GM12875 (cell line): ENCODE measurements around the gene IRF2BPL.
A peak's percentile ranks its signal among the peaks of the same experiment; 100 is the strongest.

Experiments used
- H3K4me3 ChIP-seq: one replicate; pipeline ENCODE4 v1.5.1; 2011; ENCODE audit warnings: low read depth, low read length, control low read depth
- TF ChIP-seq, protein P1 (sequence below): IDR thresholded peaks from 2 replicates; pipeline ENCODE4 v1.5.1; 2011; ENCODE audit warnings: low read depth, mild to moderate bottlenecking, control low read depth, inconsistent platforms, low read length, moderate library complexity, borderline replicate concordance; ENCODE audit not compliant: insufficient read depth

The IRF2BPL gene

DNA sequence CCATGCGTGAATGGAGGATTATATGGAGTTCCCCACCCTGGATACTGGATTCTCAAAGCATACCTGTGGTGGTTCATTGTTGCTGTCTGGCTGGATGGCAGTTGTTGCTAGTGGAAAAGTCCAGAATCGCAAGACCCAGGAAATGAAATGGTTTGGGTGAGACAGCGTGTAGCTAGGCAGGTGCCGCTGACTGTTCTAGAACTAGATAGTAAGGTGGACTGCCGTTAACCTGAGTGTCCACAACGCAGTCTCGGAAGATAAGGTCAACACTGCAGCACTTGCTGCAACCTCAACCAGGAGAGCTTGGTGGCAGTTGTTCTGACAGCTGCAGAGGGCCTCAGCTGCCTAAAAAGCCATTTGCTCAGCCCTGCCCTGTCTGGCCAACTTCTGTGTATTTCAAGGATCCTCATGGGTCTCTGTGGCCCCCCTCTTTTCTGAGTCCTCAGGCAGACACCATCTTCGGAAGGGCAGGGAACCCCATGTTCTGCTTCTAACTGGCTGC, 15.5 kb upstream of the IRF2BPL start:
- TF ChIP-seq, protein P1, sequence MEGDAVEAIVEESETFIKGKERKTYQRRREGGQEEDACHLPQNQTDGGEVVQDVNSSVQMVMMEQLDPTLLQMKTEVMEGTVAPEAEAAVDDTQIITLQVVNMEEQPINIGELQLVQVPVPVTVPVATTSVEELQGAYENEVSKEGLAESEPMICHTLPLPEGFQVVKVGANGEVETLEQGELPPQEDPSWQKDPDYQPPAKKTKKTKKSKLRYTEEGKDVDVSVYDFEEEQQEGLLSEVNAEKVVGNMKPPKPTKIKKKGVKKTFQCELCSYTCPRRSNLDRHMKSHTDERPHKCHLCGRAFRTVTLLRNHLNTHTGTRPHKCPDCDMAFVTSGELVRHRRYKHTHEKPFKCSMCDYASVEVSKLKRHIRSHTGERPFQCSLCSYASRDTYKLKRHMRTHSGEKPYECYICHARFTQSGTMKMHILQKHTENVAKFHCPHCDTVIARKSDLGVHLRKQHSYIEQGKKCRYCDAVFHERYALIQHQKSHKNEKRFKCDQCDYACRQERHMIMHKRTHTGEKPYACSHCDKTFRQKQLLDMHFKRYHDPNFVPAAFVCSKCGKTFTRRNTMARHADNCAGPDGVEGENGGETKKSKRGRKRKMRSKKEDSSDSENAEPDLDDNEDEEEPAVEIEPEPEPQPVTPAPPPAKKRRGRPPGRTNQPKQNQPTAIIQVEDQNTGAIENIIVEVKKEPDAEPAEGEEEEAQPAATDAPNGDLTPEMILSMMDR = no peak
- H3K4me3 ChIP-seq = no peak overlapping the region

DNA sequence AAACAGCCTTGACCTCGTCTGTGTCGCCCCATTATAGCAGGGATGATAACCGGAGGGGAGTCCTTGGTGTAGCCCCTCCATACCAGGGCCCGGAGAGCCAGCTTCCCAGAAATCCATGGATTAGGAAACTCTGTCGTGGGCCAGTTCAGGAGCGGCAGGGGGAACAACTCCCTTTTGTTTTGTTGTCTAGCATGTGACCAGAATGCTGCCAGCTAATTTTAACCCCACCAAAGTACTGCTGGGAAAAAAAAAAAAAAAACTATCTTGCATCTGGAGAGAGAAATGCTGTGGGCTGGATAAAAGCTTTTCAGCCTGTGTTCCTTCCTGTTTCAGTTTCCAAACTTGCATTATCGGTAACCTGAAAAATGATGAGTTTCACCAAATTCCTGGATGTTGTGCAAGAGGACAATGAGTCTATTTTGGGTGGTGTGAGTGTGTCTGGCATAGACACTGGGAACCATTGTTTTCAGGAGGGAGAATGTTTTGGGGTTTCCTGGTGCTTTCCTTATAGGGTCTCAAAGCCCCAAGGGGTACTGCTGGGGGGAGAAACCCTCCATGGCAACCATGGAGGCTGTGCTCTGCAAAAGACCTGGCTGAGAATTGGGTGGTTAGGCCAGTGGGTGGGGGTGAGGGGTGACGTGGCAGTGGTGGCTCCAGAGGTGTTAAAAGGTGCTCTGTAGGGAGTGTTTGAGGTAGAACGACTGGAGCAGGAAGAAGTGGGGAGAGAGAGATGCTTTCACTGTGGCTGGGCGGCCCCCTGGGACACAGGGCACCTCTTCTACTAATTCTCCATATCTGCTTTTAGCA, 14.9 kb upstream of the IRF2BPL start:
- no peak overlapping the region for H3K4me3 ChIP-seq
- TF ChIP-seq, protein P1 = no peak

- TF ChIP-seq, protein P1 = no peak
- no peak overlapping the region for H3K4me3 ChIP-seq
Measured at GRCh38 chr14:77041881-77042545, 13.5 kb upstream of the IRF2BPL start.

DNA sequence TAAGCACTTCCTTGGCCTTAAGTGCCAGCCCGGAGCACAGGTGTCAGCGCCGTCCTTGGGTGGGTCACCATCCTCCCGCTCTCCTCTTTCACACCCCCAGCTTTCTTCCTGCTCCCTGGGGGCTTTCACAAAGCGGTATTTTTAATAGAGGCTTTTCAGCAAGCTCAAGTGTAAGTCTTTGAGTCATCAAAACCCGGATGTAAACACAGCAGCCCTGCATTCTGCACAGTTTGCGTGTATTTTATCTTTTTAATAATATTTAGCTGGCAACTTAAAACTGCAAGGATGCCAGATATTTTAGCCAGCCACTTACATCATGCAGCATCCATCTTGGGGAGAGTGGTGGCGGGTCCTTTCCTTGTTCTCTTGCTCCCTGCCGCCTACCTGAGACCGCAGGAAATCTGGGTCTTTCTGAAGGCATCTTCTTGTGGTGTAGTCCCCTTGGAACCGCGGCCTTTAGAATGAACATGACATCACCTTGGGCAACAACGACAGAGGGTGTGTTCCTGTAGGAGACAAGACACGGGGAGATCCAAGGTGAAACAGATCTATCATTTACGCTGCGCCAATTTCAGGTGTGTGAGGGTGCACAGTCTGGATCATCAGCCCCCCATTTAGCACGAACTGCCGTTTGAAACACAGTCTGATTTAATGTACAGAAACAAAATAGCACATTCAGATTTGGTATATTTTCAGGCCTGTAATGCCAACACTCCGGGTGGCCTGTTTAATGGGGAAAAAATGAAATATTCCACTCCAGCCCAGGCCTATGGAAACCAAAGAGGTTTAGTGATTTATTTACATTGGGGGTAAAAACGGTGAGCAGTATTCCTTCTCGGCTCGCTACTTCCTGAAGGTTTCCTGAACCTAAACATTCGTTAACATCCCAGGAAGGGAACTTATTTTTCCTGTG, 12.5 kb upstream of the IRF2BPL start:
- H3K4me3 ChIP-seq = peak overlapping the region; percentile 6
- TF ChIP-seq, protein P1 = no peak

DNA sequence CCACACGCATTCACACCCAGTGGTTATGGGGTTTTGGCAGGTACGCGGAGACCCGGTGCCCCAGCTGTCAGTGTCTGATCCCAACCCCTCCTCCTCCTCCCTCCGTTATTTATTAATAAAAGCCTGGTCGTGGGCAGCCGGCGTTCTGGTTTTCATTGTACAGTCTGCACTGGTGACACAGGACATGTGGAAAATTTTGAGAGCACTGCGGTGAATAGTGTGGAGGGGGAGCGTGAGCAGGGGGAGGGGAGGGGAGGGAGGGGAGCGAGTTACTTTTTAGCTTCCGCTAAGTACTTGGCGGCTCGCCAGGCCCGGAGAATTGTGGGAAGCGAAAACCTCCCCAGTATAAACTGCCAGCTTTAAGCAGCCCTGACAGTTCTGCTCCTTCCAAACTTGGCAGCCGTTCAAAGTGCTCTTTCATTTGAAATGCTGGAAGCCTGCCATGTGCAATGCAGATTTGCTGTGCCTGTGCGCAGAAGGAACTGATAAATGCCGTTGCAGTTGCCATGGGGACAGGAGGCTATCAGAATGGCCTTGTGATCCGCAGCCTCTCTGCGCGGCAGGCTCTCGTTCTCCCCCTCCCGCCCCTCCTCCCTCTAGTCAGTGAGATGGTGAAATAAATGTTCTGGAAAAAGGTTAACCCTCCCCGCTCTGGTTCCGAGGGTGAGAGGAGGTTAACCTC, 11.7 kb upstream of the IRF2BPL start:
- H3K4me3 ChIP-seq = peak overlapping the region; percentile 30
- TF ChIP-seq, protein P1 = no peak

DNA sequence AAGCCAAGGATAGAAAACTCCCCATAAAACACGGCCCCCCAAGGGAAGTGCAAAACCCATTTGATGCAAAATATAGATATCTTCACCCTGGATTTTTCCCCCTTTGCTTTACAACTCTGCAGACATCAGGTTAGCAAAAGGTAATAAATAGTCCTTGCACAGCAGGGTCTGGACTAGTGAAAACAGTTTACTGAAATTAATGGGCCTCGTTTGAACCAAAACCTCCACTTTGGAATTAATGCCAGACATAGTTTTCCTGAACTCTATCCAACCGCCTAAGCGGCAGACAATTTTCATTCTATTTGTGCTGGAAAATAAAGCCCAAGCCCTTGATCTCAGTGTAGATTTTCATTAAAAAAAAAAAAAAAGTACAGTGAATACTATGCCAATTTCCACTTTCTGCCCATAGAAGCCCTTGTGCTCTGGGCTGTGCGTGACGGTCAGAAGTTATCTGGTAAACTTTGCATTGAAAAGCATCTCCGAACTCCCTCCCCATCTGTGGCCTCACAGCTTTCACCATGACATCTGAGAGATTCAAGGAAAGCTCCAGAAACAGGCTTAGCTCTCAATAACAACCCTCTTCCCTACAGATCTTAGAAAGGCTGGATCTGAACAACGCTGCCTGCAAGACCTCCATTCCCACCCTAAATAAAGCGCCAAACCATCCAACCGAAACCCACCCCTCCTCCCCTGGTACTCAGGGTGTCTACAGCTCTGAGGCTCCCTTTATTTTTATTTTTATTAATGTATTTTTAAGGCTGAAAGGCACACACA, 11.0 kb upstream of the IRF2BPL start:
- H3K4me3 ChIP-seq = peak overlapping the region; percentile 30
- TF ChIP-seq, protein P1 = no peak
